Subcutaneous abdominal adipose tissue (tissue), 5 donors: ENCODE data around the gene AOC3.

Source experiments
- H3K27ac ChIP-seq: one replicate; pipeline ENCODE4 v1.7.0; 2013; ENCODE audit warnings: low read depth, mild to moderate bottlenecking, inconsistent platforms, low read length, moderate library complexity
- H3K27me3 ChIP-seq, 5 donors: one replicate each; pipeline ENCODE4 v1.7.0; 2013; ENCODE audit warnings: low read length in 5 of 5, inconsistent platforms in 1 of 5; ENCODE audit not compliant: control insufficient read depth in 5 of 5, insufficient read depth in 4 of 5
- H3K36me3 ChIP-seq, 5 donors: one replicate each; pipeline ENCODE4 v1.7.0; 2013; ENCODE audit warnings: low read length in 5 of 5; ENCODE audit not compliant: control insufficient read depth in 5 of 5, insufficient read depth in 5 of 5
- H3K4me1 ChIP-seq, 5 donors: one replicate each; pipeline ENCODE4 v1.7.0; 2013; ENCODE audit warnings: low read length in 5 of 5, mild to moderate bottlenecking in 3 of 5, moderate library complexity in 1 of 5; ENCODE audit not compliant: control insufficient read depth in 5 of 5, insufficient read depth in 5 of 5
- H3K4me3 ChIP-seq, 5 donors: one replicate each; pipeline ENCODE4 v1.7.0; 2013; ENCODE audit warnings: low read length in 5 of 5, low read depth in 1 of 5
- H3K9ac ChIP-seq, 5 donors: one replicate each; pipeline ENCODE4 v1.7.0; 2013; ENCODE audit warnings: low read length in 5 of 5, mild to moderate bottlenecking in 4 of 5, moderate library complexity in 3 of 5
- H3K9me3 ChIP-seq, 5 donors: one replicate each; pipeline ENCODE4 v1.7.0; 2013; ENCODE audit warnings: low read length in 5 of 5; ENCODE audit not compliant: control insufficient read depth in 5 of 5
- donor health status: healthy.
- donor health status: healthy.
- donor health status: healthy.
- donor health status: healthy.
- donor health status: healthy.

Gene AOC3, protein sequence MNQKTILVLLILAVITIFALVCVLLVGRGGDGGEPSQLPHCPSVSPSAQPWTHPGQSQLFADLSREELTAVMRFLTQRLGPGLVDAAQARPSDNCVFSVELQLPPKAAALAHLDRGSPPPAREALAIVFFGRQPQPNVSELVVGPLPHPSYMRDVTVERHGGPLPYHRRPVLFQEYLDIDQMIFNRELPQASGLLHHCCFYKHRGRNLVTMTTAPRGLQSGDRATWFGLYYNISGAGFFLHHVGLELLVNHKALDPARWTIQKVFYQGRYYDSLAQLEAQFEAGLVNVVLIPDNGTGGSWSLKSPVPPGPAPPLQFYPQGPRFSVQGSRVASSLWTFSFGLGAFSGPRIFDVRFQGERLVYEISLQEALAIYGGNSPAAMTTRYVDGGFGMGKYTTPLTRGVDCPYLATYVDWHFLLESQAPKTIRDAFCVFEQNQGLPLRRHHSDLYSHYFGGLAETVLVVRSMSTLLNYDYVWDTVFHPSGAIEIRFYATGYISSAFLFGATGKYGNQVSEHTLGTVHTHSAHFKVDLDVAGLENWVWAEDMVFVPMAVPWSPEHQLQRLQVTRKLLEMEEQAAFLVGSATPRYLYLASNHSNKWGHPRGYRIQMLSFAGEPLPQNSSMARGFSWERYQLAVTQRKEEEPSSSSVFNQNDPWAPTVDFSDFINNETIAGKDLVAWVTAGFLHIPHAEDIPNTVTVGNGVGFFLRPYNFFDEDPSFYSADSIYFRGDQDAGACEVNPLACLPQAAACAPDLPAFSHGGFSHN

DNA sequence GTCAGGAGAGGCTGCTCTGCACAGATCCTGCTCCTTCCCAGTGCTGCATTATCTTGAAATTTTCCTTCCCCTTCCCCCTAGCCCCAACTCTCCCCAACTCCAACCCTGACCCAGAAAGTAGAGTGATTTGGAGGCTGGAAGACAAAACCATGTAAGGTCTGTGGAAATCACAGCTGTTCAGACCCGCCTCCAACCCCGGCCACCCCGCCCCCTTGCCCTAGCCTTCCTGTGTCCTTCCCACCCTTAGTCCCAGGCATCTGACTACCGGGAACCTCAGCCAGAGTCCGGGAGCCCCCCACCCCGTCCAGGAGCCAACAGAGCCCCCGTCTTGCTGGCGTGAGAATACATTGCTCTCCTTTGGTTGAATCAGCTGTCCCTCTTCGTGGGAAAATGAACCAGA is at the start of gene AOC3:
Gene AOC3 (plus strand): TSS at position 246 of the 400 bp plus-strand sequence. CDS start 145 bp downstream, at position 391.
- Histone ChIP-seq H3K27me3 (no peaks in the 10 kb centered on the region), H3K36me3 (peaks cover 0 to 16% (median 12%) of the 10 kb centered on the region in 5 donors), H3K4me3 (peak within 1 kb of the TSS; percentile 70 to 92 (median 75)), H3K9me3 (no peaks in the 10 kb centered on the region), H3K4me1 (peaks cover 17 to 85% (median 67%) of the 10 kb centered on the region in 5 donors), H3K9ac (peak within 1 kb of the TSS; percentile 71 to 93 (median 81)), H3K27ac (peak within 1 kb of the TSS; percentile 94)

DNA sequence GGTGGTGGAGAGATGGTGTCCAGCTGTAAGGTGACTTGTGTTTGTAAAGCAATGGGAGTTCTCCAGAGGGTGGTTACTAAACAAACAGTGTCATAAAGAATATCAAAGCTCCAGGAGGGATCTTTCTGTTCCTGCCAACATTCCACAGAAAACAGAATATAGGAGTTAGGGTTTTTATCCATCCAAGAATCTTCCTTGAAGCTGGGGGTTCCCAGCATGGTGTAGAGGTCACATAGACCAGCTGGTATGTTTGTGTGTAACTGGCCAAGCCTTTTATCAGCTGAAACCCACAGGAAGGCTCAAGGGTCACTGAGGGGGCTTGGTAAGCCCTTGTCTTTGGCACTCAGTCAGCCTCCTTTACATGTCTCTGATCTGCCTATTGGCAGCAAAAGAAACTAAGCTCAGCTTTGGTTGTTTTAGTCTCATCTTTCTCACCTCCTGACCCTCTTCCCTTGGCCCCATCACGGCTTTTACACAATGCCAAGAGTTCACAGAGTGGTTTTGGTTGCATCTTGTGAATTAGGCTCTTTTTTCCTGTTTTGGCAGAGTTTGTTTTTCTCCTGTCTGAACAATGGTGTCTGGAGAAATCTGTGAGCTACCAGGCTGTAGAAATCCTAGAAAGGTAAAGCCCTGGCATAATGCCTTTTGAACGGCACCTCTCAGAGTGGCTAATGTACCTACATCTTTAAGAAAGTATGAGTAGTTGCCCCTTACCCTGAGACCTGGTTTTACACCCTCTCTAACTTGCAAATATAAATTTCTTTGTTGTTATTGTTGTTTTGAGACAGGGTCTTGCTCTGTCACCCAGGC is 47.7 kb upstream of the AOC3 start:
- no peak overlapping the region for H3K9ac ChIP-seq

DNA sequence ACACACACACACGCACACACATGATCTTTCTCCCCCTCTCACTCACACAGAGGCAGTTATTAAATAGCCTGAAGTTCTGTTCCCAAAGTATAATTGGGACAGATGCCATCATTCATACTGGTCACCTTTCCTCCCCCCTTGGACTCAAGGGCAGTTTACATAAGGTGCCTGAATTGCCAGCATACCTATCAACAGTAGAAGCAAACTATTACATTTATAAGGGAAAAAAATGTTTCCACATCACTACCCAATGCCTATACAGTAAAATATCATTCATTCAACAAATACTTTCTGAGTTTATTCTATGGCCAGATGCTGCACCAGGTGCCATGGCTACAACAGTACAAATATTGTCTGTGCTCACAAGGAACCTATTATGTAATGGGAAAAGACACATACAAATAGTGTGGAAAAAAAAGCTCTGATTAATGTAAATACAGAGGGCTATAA is 46.1 kb upstream of the AOC3 start:
- H3K4me3 ChIP-seq = no peak overlapping the region
- H3K4me1 ChIP-seq = no peaks in the 10 kb centered on the region
- no peaks in the 10 kb centered on the region for H3K9me3 ChIP-seq
- H3K36me3 ChIP-seq = peaks cover under 1 to 4% (median 1%) of the 10 kb centered on the region in 5 donors
- H3K27me3 ChIP-seq = no peaks in the 10 kb centered on the region
- H3K9ac ChIP-seq = no peak overlapping the region
- no peak overlapping the region for H3K27ac ChIP-seq

More for the DNA sequence above, 47.7 kb upstream of the AOC3 start:
- no peak overlapping the region for H3K27ac ChIP-seq
- peaks cover 2 to 7% (median 5%) of the 10 kb centered on the region in 5 donors for H3K4me1 ChIP-seq
- H3K4me3 ChIP-seq = no peak overlapping the region
- H3K27me3 ChIP-seq = no peaks in the 10 kb centered on the region
- no peaks in the 10 kb centered on the region for H3K9me3 ChIP-seq
- H3K36me3 ChIP-seq = no peaks in the 10 kb centered on the region

DNA sequence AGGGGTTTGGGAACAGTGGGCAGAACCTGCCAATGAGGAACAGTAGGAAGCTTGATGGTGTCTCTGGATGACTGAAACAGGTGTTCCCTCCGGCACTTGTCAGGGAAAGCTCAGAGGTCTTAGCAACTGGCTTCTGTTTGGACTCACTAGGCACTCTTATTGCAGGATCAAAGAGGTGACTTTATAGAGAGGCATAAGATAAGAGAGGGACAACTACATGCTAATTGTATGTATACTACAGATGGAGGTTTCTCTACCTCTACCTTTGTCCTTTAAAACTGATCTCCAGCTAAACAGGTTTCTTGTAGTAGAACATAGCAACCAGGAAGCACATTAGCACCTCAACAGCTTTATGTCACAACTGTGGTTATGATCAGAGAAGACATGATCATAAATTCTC is 44.8 kb upstream of the AOC3 start:
- H3K4me3 ChIP-seq = no peak overlapping the region

DNA sequence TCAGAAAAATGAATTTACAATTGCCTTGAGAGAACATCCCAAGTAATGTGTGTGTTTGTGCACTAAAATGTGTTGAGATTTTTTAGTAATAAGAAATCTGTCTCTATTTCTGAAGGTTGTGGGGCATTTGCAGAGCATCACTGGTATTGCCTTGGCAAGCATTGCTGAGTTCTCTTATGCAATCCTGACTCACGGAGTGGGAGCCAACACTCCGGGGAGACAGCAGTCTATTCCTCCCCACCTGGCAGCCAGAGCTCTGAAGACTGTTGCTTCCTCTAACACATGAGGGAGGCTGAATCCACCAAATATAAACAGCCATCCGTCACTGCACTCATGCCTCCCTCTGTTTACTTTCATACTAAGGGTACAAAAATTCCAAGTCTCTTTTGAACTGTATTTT is 41.7 kb upstream of the AOC3 start:
- H3K36me3 ChIP-seq = peaks cover 24 to 36% (median 28%) of the 10 kb centered on the region in 5 donors
- no peaks in the 10 kb centered on the region for H3K9me3 ChIP-seq
- H3K4me3 ChIP-seq = no peak overlapping the region
- H3K9ac ChIP-seq = peak overlapping the region in 1 of 5 donors; percentile 36
- H3K27ac ChIP-seq = peak overlapping the region; percentile 52
- peaks cover 0 to 1% (median 0%) of the 10 kb centered on the region in 5 donors for H3K4me1 ChIP-seq
- no peaks in the 10 kb centered on the region for H3K27me3 ChIP-seq

More for the DNA sequence above, 44.8 kb upstream of the AOC3 start:
- no peak overlapping the region for H3K9ac ChIP-seq
- no peaks in the 10 kb centered on the region for H3K9me3 ChIP-seq
- no peak overlapping the region for H3K27ac ChIP-seq
- H3K36me3 ChIP-seq = peaks cover 10 to 17% (median 13%) of the 10 kb centered on the region in 5 donors
- H3K4me1 ChIP-seq = no peaks in the 10 kb centered on the region
- no peaks in the 10 kb centered on the region for H3K27me3 ChIP-seq

DNA sequence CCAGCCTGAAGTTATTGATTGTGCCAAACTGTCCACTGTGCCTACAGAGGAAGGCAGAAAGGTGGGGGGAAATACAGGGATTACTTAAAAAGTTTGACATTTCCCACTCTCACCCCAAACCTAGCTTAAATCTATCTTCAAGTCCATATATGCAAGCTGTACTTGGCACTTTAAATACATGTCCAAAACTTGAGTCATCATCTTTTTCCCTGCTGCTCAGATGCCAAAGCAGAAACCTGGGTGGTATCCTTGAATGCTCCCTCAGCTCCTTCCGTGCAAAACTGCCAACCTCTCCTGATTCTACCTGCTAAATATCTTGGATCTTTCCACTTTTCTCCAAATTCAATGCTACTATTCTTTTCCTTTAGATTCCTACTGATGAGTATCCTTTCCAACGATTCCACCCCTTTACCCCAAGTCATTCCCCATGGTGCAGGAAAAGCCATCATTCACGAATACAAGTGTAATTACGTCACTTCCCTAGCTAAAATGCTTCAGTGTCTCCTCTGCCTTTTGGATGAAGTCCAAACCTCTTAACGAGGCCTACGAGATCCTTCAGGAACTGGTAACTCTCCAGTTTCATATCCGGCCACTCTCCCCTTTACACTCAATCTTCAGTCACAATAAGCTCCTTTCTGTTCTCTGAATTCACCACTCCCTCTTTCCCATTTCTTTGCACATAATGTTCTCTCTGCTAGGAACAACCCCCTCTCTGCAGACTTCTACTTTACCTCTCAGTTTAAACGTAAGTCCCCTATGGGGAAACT is 36.2 kb upstream of the AOC3 start:
- Histone ChIP-seq H3K36me3 (peaks cover 39 to 86% (median 75%) of the 10 kb centered on the region in 5 donors), H3K4me3 (no peak overlapping the region), H3K9me3 (no peaks in the 10 kb centered on the region), H3K9ac (peak overlapping the region in 1 of 5 donors; percentile 2), H3K4me1 (peaks cover 0 to 14% (median 4%) of the 10 kb centered on the region in 5 donors), H3K27ac (peak overlapping the region; percentile 42), H3K27me3 (no peaks in the 10 kb centered on the region)

DNA sequence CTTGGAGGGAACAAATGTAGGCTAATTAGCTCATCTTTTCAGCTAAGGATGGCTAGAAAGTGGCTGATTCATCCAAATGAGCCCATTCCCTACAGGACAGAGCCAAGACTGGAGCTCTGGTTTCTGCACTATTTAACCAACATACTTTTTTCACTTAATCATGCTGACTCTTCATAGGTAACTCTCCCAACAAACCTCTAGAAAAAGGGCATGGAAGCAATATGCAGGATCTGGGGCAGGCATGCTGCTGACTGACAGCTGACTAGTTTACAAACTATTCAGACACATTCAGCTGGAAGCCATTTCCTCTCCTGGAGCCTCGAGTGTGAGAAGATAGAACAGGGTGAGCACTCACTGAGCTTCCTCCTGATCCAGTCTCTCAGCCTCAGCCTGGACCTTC is 33.1 kb upstream of the AOC3 start:
- H3K27me3 ChIP-seq = no peaks in the 10 kb centered on the region
- no peak overlapping the region for H3K27ac ChIP-seq
- H3K4me1 ChIP-seq = peaks cover 0 to 16% (median 7%) of the 10 kb centered on the region in 5 donors
- H3K36me3 ChIP-seq = peaks cover 30 to 84% (median 70%) of the 10 kb centered on the region in 5 donors
- H3K4me3 ChIP-seq = no peak overlapping the region
- no peaks in the 10 kb centered on the region for H3K9me3 ChIP-seq
- H3K9ac ChIP-seq = no peak overlapping the region

DNA sequence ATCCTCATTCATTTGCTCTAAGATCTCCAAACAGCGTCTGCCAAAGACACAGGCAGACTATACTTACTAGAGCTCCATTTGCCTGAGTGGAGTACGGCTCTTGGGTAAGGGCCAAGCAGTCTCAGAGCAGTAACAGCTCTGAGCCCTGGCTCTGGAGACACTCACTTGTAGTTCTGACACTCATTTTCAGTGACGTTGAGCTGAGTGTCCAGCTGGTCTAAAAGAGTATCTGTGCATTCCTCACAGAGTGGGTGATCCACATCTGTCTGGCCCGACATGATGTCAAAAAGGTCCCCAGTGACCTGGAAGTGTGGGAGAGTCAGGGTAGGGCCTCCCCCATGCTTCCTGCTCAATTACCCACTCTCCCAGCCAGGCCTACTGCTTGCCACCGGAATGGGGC is 32.6 kb upstream of the AOC3 start:
- peaks cover 2 to 21% (median 11%) of the 10 kb centered on the region in 5 donors for H3K4me1 ChIP-seq
- H3K36me3 ChIP-seq = peaks cover 30 to 82% (median 69%) of the 10 kb centered on the region in 5 donors
- no peak overlapping the region for H3K9ac ChIP-seq
- H3K27ac ChIP-seq = no peak overlapping the region
- no peaks in the 10 kb centered on the region for H3K27me3 ChIP-seq
- H3K9me3 ChIP-seq = no peaks in the 10 kb centered on the region
- no peak overlapping the region for H3K4me3 ChIP-seq

DNA sequence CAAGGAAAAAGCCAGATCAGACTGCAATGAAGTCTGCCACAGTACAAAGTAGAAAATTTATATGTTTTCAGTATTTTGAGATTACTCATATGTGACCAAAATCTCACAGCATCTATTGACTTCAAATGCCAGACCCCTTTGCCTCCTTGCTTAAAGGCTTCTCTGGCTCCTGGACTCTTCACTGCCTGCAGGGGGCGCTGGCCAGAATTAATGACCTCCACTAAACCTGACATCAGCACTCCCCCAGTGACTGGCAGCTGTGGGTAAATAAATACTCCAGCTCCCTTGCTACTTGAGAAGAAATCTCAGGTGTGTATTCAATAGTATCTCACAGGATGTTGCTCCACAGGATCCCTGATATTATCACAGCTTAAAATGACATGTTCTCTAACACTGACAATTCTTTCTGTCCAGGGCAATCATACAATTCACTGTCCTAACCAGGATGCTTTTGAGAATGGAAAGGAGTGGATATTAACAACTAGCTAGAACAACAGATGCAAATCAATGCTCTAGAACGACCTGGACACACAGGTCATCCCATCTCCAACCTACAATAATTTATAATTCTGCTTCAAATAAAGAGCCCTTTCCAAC is 31.0 kb upstream of the AOC3 start:
- no peaks in the 10 kb centered on the region for H3K27me3 ChIP-seq
- H3K4me3 ChIP-seq = no peak overlapping the region
- no peak overlapping the region for H3K27ac ChIP-seq
- peaks cover 19 to 65% (median 53%) of the 10 kb centered on the region in 5 donors for H3K36me3 ChIP-seq
- no peaks in the 10 kb centered on the region for H3K9me3 ChIP-seq
- peaks cover 4 to 23% (median 16%) of the 10 kb centered on the region in 5 donors for H3K4me1 ChIP-seq
- H3K9ac ChIP-seq = no peak overlapping the region
